Fibroblast of skin of back (primary cell): ENCODE measurements around the gene FUT7. TPM values are rescaled to one million over a fixed set of nuclear protein-coding genes. Genes with fewer than 3 reads are reported as not detected.
A peak's percentile ranks its signal among the peaks of the same experiment; 100 is the strongest.

Experiments
- DNase-seq: peaks from one replicate; pipeline ENCODE4 v3.0.0-alpha.2; 2013
- polyA plus RNA-seq, 2 experiments: library from polyadenylated mRNA; unstranded; fragments of 120-200 nt; gene quantifications; one replicate each; pipeline ENCODE4 v1.2.1, GENCODE V29; 2013; ENCODE audit not compliant: insufficient read length in 2 of 2

FUT7 gene
- not detected for polyA plus RNA-seq (2013, experiment 1 of 2; ENCODE audit: insufficient read length)
- not detected for polyA plus RNA-seq (2013, experiment 2 of 2; ENCODE audit: insufficient read length)

- DNase-seq = no peak
These were observed at the start of gene FUT7 for GRCh38 chr9:137031904-137032640. Gene FUT7 (minus strand): TSS chr9:137032088. CDS start chr9:137031991, 97 bp downstream.

- DNase-seq = no peak
These were observed 48.6 kb upstream of the FUT7 start for GRCh38 chr9:137080260-137081122.

- DNase-seq = no peak
These were observed 47.5 kb upstream of the FUT7 start for GRCh38 chr9:137079401-137079787.

- no peak for DNase-seq
These were observed 47.0 kb upstream of the FUT7 start for GRCh38 chr9:137078701-137079400.

- no peak for DNase-seq
These were observed 46.1 kb upstream of the FUT7 start for GRCh38 chr9:137077758-137078693.

GRCh38 chr9:137077010-137077747 lies 45.3 kb upstream of the FUT7 start, which contains the start of gene UAP1L1:
Gene UAP1L1 (plus strand): TSS chr9:137077517. CDS start chr9:137077533, 16 bp downstream.
- peak; percentile 59 for DNase-seq

- no peak for DNase-seq
These were observed 44.7 kb upstream of the FUT7 start for GRCh38 chr9:137076636-137077009.

- DNase-seq = no peak
These were observed 43.4 kb upstream of the FUT7 start for GRCh38 chr9:137075275-137075775.

GRCh38 chr9:137074657-137075274 lies 42.9 kb upstream of the FUT7 start:
- no peak for DNase-seq

GRCh38 chr9:137073992-137074399 lies 42.1 kb upstream of the FUT7 start:
- DNase-seq = no peak

- DNase-seq = no peak
These were observed 39.4 kb upstream of the FUT7 start for GRCh38 chr9:137071282-137071681.

GRCh38 chr9:137070906-137071275 lies 39.0 kb upstream of the FUT7 start:
- DNase-seq = peak; percentile 49

- peak; percentile 89 for DNase-seq
These were observed 38.5 kb upstream of the FUT7 start, which contains the start of gene SAPCD2 for GRCh38 chr9:137070201-137070905. Gene SAPCD2 (minus strand): TSS chr9:137070557. CDS start chr9:137070460, 97 bp downstream.

GRCh38 chr9:137069508-137070091 lies 37.7 kb upstream of the FUT7 start:
- no peak for DNase-seq

- DNase-seq = no peak
These were observed 36.9 kb upstream of the FUT7 start for GRCh38 chr9:137068539-137069507.

- DNase-seq = peak; percentile 73
These were observed 36.1 kb upstream of the FUT7 start for GRCh38 chr9:137067860-137068538.
